ENCODE measurements around the gene POLD2.

The POLD2 gene

GRCh38 chr7:44100458-44101302 lies 22.7 kb downstream of the POLD2 start:
- Histone ChIP-seq H3K9me2 (replicated peaks; ENCODE audit: control insufficient read depth, low read length) (no peaks in the 10 kb centered on the region), H3K4me2 (ENCODE audit: low read length) (peak overlapping the region; percentile 35), H3K27me3 (ENCODE audit: control insufficient read depth, low read length) (peaks cover 24% of the 10 kb centered on the region), H3K79me2 (ENCODE audit: control insufficient read depth, low read length) (no peaks in the 10 kb centered on the region), H3K9me3 (ENCODE audit: control insufficient read depth, insufficient read depth, low read length) (no peaks in the 10 kb centered on the region), H3K4me3 (ENCODE audit: low read length) (peak overlapping the region; percentile 1), H3K4me1 (ENCODE audit: control insufficient read depth, low read length) (peaks cover 59% of the 10 kb centered on the region), H3F3A (ENCODE audit: control insufficient read depth, insufficient read depth) (peaks cover 8% of the 10 kb centered on the region), H4K20me1 (ENCODE audit: control insufficient read depth, insufficient read depth, low read depth, low read length) (no peaks in the 10 kb centered on the region), H3K27ac (ENCODE audit: low read depth, low read length) (0 out of 2 replicates have a peak overlapping the region, but pooled peaks have one; percentile 3), H3K36me3 (ENCODE audit: control insufficient read depth, low read length) (no peaks in the 10 kb centered on the region; the same call in 1 of the 2 replicates)
- TF ChIP-seq CTCF (IDR thresholded peaks at IDR 0.05; ENCODE audit: low read depth, low read length, poor library complexity, severe bottlenecking) (no peak), EZH2phosphoT487 (IDR thresholded peaks at IDR 0.05; ENCODE audit: borderline replicate concordance, low read length) (no peak)

DNA sequence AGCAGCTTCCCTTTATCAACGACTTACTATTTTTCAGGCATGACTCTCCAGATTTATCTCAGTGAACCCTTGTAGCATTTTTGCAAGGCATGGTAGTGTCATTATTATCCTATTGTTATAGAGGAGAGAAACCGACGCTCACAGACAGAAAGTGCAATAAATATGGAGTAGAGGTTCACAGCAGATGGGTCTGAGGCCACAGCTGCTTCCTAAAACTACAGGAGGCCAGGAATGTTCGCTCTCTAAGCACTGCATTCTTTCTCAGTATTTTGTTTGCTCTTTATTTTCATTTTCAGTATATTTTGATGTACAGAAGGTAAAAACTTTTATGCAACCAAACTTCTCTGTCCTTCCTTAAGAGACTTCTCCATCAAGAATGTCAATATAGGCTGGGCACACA lies 23.7 kb downstream of the POLD2 start:
- no peak for TF ChIP-seq CTCF (IDR thresholded peaks at IDR 0.05; ENCODE audit: low read depth, low read length, poor library complexity, severe bottlenecking)
- TF ChIP-seq EZH2phosphoT487 (IDR thresholded peaks at IDR 0.05; ENCODE audit: borderline replicate concordance, low read length), result no peak
- H4K20me1 ChIP-seq (ENCODE audit: control insufficient read depth, insufficient read depth, low read depth, low read length), result no peaks in the 10 kb centered on the region
- H3K27ac ChIP-seq (ENCODE audit: low read depth, low read length), result no peak overlapping the region
- H3K36me3 ChIP-seq (ENCODE audit: control insufficient read depth, low read length), result no peaks in the 10 kb centered on the region; the same call in 1 of the 2 replicates
- H3F3A ChIP-seq (ENCODE audit: control insufficient read depth, insufficient read depth), result peaks cover 11% of the 10 kb centered on the region
- H3K4me1 ChIP-seq (ENCODE audit: control insufficient read depth, low read length), result peaks cover 68% of the 10 kb centered on the region
- peaks cover 14% of the 10 kb centered on the region for H3K27me3 ChIP-seq (ENCODE audit: control insufficient read depth, low read length)
- no peaks in the 10 kb centered on the region for H3K9me2 ChIP-seq (replicated peaks; ENCODE audit: control insufficient read depth, low read length)
- H3K9me3 ChIP-seq (ENCODE audit: control insufficient read depth, insufficient read depth, low read length), result no peaks in the 10 kb centered on the region
- H3K79me2 ChIP-seq (ENCODE audit: control insufficient read depth, low read length), result no peaks in the 10 kb centered on the region
- H3K4me3 ChIP-seq (ENCODE audit: low read length), result no peak overlapping the region
- H3K4me2 ChIP-seq (ENCODE audit: low read length), result no peak overlapping the region

DNA sequence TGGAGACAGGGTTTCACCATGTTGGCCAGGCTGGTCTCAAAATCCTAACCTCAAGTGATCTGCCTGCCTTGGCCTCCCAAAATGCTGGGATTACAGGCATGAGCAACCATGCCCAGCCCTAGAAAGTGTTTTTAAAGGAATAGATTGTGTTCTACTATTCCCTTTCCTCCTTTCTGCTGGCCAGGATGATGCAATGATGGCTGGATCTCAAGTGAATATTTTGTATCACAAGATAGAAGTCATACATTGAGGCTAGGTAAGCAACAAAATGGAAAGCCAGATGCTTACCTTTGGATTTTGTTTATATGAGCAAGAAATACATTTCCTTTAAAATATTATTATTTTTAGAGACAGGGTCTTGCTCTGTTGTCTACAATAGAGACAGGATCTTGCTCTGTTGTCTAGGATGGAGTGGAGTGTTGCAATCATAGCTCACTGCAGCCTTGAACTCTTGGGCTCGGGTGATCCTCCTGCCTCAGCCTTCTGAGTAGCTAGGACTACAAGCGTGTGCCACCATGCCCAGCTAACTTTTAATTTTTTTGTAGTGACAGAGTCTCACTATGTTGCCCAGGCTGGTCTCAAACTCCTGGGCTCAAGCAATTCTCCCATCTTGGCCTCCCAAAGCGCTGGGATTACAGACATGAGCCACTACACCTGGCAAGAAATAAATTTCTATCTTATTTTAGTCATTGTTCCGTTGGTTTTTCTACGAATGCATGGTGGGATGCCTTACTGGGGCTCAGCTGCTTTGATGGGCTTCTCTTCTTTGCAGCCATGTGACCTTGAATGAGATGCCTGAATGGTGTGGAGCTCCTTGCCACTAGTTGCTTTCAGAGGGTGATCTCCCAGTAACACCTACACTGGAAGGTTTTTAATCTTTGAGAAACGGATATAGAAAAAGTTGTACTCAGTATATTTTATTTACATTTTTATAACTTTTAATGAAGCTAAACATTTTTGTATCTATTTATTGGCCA lies 25.0 kb downstream of the POLD2 start:
- TF ChIP-seq EZH2phosphoT487 (IDR thresholded peaks at IDR 0.05; ENCODE audit: borderline replicate concordance, low read length), result no peak
- no peak for TF ChIP-seq CTCF (IDR thresholded peaks at IDR 0.05; ENCODE audit: low read depth, low read length, poor library complexity, severe bottlenecking)
- Histone ChIP-seq H3K9me3 (ENCODE audit: control insufficient read depth, insufficient read depth, low read length) (peaks cover 2% of the 10 kb centered on the region; the same call in 1 of the 2 replicates), H3K79me2 (ENCODE audit: control insufficient read depth, low read length) (no peaks in the 10 kb centered on the region), H4K20me1 (ENCODE audit: control insufficient read depth, insufficient read depth, low read depth, low read length) (no peaks in the 10 kb centered on the region), H3K9me2 (replicated peaks; ENCODE audit: control insufficient read depth, low read length) (no peaks in the 10 kb centered on the region), H3K4me3 (ENCODE audit: low read length) (no peak overlapping the region), H3K36me3 (ENCODE audit: control insufficient read depth, low read length) (no peaks in the 10 kb centered on the region; the same call in 1 of the 2 replicates), H3K4me2 (ENCODE audit: low read length) (peak overlapping the region; percentile 56), H3K4me1 (ENCODE audit: control insufficient read depth, low read length) (peaks cover 71% of the 10 kb centered on the region), H3K27me3 (ENCODE audit: control insufficient read depth, low read length) (peaks cover 4% of the 10 kb centered on the region; the same call in 1 of the 2 replicates), H3F3A (ENCODE audit: control insufficient read depth, insufficient read depth) (peaks cover 12% of the 10 kb centered on the region), H3K27ac (ENCODE audit: low read depth, low read length) (peak overlapping the region; percentile 43; the same call in 1 of the 2 replicates)

All from DOHH2 (cell line).